Esophagus muscularis mucosa (tissue), 4 donors: ENCODE measurements around the gene MTOR.

ENCODE experiments used
- CTCF ChIP-seq, 3 experiments: fragments of 200-600 bp in 2 of 3; fragments of 450-650 bp in 1 of 3; sonication (generic) in 2 of 3; IDR thresholded peaks; one replicate each; pipeline ENCODE4 v1.5.1; 2017 to 2019; ENCODE audit warnings: antibody characterized with exemption in 3 of 3, mild to moderate bottlenecking in 2 of 3, moderate library complexity in 1 of 3
- EP300 ChIP-seq: sonication (generic); formaldehyde crosslinking; IDR thresholded peaks from one replicate; pipeline ENCODE4 v1.6.1; 2017; ENCODE audit warnings: antibody characterized with exemption
- POLR2A ChIP-seq: fragments of 450-650 bp; IDR thresholded peaks from one replicate; pipeline ENCODE4 v1.6.1; 2017; ENCODE audit warnings: antibody characterized with exemption, moderate library complexity, mild to moderate bottlenecking, low read depth

GRCh38 chr1:11150326-11150725 lies 112.0 kb downstream of the MTOR start:
- TF ChIP-seq CTCF (IDR thresholded peaks at IDR 0.05) (no peak), POLR2A (no peak), EP300 (no peak)
